HG02588 (cell line): Measurements from ENCODE around the gene CDKN1A.
"Not testable (repeated sequence)": the region's sequence is repeated elsewhere in the genome, so short reads cannot be mapped to it uniquely, and the experiment has no call there.

Experiments used
- ATAC-seq: cut with Tn5 transposase; IDR thresholded peaks from one replicate; pipeline ENCODE4 v1.9.1; 2021; ENCODE audit warnings: mild to moderate bottlenecking, moderate library complexity; ENCODE audit not compliant: unreplicated experiment

CDKN1A gene

DNA sequence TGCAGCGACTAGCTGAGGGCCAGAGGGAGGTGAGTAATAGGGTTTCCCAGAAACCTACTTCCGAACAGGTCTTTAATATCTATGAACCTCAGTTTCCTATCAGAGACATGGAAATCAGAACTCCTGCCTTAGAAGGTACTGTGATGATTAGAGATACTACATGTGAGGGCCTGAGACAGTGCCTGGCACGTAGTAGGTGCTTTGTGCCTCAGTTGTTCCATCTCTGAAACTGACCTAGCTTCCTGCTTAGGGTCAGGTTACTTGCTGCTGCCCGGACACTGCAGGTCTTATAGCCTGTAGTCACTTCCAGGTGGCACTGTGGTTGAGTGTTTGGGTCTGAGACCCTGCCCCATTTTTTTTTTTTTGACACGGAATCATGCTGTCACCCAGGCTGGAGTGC lies 40.0 kb downstream of the CDKN1A start:
- no peak for ATAC-seq

- ATAC-seq, result no peak
These were observed 40.6 kb downstream of the CDKN1A start for GRCh38 chr6:36719126-36719525.

GRCh38 chr6:36720251-36721141 lies 42.0 kb downstream of the CDKN1A start:
- no peak for ATAC-seq

- ATAC-seq, result no peak
These were observed 43.0 kb downstream of the CDKN1A start for GRCh38 chr6:36721369-36722140.

GRCh38 chr6:36722365-36722764 lies 43.9 kb downstream of the CDKN1A start:
- no peak for ATAC-seq

GRCh38 chr6:36722879-36723278 lies 44.4 kb downstream of the CDKN1A start:
- ATAC-seq, result no peak

DNA sequence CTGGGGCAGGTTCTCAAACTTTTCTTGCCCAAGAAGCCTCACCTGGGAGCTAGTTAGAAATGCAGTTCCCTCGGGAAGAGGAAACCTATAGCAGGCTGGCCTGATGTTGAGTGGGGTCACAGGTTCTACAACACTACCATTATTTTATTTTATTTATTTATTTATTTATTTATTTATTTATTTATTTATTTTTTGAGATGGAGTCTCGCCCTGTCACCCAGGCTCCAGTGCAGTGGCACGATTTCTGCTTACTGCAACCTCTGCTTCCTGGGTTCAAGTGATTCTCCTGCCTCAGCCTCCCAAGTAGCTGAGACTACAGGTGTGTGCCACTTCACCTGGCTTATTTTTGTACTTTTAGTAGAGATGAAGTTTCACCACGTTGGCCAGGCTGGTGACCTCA lies 45.5 kb downstream of the CDKN1A start:
- not testable (repeated sequence) for ATAC-seq

DNA sequence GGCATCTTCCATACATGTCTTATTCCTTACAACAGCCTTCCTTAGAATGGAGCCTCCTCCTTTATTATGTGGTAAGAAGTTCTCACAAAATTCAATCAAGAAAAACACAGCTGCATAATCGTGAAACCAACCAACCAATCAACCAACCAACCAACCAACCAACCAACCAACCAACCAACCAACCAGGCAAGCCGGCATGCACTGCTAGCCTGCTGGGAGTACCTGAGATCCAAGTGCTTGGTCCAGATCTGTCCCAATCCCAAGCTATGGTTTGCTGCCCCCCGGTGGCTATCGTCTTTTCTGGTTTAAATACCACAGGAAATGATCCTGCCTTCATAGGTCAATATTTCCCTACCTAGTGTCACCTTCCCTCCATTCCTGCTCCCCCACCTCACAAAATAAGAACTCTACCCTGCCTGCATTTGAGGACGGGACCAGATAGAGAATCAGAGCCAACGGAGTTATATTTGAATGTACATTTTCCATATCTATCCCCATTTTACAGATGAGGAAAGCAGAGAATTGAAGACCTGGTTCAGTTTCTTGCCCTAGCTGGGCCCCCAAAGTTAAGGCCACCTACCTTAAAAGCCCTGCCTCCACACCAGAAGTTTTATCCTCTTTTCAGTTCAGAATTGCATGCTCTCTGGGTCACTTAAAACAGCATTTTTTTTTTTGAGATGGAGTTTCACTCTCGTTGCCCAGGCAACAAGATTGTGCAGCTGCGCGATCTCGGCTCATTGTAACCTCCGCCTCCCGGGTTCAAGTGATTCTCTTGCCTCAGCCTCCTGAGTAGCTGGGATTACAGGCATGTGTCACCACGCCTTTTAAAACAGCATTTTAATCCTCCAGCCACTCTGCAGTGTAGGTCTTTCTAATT lies 46.2 kb downstream of the CDKN1A start:
- ATAC-seq, result no peak

DNA sequence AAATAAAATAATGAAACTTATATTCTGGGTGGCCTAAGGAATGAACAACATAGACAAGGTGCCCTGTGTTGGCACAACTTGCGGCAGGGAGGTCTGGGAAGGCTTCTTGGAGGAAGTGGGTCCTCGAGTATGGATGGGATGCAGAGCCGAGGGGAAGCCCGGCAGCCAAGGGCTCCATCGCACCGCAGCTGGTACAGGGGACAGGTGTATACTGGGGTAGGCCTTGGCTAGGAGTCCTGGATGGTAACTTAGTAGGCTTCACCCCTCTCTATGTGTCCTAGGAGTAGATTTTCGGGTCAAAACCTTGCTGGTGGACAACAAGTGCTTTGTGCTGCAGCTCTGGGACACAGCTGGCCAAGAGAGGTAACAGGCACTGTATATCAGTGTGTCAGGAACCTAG lies 47.1 kb downstream of the CDKN1A start:
- ATAC-seq, result no peak

- ATAC-seq, result no peak
These were observed 49.0 kb downstream of the CDKN1A start for GRCh38 chr6:36727505-36728021.

DNA sequence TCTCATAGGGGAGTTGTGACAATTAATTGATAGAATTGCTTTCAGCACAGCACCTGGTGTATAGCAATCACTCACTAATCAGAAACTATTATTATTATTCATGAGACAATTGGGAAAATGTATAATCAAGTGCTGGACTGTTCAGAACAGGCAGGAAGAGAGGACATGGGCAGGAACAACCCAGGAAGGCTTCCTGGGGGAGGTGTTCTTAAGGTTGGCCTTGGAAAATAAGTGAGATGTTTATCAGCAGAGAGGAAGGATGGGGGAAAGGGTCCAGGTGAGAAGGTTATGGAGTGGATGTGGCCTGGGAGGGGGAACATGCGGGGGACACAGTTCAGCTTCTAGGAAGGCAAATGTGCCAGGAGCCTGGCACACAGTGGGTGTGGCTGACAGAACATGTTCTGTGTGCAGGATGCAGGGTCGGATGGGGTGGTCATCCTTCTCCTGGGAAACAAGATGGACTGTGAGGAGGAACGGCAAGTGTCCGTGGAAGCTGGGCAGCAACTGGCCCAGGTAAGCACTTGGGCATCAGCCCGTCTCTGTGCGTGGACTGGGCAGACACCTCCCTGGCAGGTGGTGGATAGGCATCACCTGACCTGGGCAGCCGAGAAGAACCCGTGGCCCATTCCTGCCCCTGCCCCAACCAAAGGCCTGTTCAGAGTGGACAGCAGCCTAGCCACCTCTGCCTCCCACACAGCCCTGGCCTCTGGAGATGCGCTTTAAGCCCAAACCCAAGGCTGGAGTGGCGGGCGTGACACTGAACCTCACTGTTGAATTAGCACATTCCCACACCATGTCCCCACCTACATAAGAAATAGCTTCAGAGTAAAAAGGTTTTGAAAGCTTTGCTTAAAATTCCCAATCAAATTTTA lies 50.0 kb downstream of the CDKN1A start:
- no peak for ATAC-seq

DNA sequence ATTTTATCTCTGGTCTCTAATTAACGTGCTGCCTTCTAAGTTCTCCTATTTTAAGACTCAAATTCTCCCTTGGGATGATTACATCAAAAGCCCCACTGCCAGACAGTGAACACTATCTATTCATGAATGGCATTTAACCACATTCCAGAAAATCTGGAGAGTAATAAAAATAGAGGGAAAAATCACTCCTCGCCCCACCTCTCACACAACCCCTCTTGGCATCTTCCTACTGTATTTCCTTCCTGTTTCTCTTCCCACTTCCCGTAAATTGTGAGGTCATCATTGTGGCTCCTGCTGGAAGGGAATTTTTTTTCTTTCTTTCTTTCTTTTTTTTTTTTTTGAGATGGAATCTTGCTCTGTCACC lies 50.6 kb downstream of the CDKN1A start:
- ATAC-seq, result no peak

DNA sequence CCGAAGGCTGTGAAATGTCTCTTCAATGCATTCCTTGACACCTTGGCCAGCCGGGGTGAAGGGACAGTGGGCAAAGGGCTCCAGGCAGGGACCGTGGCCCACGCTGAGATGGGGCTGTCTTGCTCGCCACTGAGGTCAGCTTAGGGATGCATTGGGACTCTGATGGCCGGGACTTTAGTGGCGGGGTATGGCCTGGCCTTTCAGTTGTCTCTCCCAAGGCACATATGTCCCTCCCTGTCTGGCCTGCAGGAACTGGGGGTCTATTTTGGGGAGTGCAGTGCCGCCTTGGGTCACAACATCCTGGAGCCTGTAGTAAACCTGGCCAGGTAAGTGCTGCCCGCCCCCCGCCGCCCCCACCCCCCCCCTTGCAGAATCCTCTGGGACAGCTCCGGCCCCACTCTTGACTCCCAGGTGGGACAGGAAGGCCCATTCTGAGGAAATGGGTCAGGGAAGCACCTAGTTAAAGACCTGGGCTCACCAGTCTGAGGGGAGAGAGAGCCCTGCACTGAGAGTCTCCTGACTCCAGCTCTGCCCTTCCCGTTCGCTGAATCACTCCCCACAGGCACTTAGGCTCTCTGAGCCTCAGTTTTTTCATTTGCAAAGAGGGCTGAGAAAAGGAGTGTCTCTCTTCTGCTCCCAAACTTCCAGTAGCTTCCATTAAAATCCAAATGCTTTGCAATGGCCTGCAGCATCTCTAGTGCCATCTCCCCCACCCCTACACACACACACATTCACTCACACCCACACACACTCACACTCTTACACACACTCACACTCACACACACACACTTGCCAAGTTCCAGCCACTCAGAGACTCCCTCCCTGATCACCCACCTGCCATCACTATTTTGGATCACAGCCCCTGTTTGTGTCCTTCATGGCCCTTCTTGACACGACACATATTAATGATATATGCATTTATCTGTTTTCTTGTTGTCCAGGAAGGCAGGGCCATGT lies 52.2 kb downstream of the CDKN1A start:
- ATAC-seq, result no peak

GRCh38 chr6:36731622-36732310 lies 53.3 kb downstream of the CDKN1A start:
- ATAC-seq, result no peak

DNA sequence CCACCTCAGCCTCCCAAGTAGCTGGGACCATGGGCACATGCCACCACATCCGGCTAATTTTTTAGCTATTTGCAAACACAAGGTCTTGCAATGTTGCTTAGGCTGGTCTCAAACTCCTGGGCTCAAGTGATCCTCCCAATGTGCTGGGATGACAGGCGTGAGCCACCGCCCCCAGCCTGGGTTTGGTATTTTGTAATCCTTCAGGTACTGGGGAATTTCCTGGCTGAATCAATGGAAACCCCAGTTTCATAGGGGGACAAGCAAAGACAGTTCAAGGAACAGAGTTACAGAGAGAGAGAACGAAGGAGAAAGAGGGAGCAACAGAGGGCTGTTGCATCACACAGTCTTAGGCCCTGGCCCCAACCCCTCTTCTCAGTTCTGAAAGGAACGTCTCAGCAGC lies 54.8 kb downstream of the CDKN1A start:
- ATAC-seq, result no peak

DNA sequence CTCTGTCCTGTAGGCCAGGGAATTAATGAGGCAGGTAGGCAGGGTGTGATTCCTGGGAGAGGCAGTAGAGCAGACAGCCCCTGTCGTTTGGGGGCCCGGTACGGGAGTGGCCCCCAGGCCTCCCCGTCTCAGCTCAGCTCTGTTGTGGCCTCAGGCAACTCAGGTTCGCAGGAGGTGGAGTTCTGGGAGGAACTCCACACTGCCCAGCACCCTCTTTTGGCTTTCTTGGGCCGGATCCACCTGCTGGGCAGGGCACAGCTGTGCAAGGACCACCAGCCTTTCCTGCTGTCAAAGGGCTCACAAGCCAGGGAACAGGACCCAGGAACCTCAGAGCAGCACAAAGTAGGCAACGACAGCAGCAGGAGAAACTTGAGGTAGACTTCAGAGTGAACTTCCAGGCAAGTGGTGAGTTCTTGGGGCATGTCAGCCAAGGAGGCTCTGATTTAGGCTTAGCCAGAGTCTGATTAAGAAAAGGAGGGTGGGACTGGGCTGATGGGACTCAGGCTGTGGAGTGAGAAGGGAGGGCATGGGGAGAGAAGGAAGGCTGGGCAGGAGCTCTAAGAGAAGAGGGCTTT lies 56.1 kb downstream of the CDKN1A start:
- ATAC-seq, result no peak

- no peak for ATAC-seq
These were observed 56.9 kb downstream of the CDKN1A start for GRCh38 chr6:36735110-36736071.
